Measurements from ENCODE around the gene GOLGA2.
A peak's percentile ranks its signal among the peaks of the same experiment; 100 is the strongest.

The GOLGA2 gene, protein sequence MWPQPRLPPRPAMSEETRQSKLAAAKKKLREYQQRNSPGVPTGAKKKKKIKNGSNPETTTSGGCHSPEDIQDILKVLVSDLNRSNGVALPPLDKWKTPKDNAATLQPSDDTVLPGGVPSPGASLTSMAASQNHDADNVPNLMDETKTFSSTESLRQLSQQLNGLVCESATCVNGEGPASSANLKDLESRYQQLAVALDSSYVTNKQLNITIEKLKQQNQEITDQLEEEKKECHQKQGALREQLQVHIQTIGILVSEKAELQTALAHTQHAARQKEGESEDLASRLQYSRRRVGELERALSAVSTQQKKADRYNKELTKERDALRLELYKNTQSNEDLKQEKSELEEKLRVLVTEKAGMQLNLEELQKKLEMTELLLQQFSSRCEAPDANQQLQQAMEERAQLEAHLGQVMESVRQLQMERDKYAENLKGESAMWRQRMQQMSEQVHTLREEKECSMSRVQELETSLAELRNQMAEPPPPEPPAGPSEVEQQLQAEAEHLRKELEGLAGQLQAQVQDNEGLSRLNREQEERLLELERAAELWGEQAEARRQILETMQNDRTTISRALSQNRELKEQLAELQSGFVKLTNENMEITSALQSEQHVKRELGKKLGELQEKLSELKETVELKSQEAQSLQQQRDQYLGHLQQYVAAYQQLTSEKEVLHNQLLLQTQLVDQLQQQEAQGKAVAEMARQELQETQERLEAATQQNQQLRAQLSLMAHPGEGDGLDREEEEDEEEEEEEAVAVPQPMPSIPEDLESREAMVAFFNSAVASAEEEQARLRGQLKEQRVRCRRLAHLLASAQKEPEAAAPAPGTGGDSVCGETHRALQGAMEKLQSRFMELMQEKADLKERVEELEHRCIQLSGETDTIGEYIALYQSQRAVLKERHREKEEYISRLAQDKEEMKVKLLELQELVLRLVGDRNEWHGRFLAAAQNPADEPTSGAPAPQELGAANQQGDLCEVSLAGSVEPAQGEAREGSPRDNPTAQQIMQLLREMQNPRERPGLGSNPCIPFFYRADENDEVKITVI

DNA sequence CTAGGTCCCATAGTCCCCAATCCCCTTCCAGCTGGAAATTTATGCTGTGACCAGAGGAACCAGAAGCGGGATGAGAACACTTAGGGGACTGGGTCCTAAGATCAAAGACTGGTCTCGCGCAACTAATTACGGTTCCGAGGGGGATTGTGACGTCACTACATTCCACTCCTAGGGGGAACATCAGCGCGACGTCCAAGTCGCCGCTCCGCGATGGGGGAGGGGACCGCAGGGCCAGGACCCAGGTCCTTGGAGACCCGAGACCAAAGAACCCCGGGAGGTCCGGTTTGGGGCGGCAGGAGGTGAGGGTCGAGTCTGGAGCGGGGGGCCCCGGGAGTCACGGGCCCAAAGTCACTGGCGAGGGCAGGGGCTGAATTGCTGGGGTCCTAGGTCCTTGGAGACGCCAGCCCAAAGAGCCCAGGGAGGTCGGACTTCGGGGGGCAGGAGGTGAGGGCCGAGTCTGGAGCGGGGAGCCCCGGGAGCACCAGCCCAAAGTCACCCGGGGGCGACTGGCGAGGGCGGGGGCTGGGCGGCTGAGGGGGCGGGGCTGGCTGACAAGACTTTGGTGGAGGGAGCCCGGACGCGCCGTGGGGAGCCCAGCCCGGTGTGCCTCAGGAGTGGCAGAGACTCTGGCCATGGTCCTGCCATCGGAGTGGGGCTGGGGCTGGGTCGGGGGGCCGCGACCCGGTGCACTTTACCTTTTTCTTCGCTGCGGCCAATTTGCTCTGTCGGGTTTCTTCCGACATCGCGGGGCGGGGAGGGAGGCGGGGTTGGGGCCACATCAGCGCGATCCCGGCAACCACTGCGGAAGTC is at the start of gene GOLGA2:
TSS of gene GOLGA2 (minus strand) at position 810 of the 810 bp plus-strand sequence. CDS start at position 779, 31 bp downstream.
- DNase-seq, result peak; percentile 68

DNA sequence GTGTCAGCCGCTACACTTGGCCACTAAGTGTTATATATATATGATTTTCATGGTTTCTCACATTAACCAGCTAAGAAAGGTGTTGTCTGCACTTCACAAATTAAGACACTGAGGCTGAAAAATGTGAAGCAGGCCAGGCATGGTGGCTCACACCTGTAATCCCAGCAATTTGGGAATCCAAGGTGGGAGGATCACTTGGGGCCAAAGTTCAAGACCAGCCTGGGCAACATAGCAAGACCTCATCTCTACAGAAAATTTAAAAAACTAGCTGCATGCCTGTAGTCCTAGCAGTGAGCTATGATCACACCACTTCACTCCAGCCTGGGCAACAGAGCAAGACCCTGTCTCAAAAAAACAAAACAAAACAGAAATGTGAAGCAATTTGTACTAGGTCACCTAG is 48.6 kb upstream of the GOLGA2 start:
- DNase-seq, result no peak

DNA sequence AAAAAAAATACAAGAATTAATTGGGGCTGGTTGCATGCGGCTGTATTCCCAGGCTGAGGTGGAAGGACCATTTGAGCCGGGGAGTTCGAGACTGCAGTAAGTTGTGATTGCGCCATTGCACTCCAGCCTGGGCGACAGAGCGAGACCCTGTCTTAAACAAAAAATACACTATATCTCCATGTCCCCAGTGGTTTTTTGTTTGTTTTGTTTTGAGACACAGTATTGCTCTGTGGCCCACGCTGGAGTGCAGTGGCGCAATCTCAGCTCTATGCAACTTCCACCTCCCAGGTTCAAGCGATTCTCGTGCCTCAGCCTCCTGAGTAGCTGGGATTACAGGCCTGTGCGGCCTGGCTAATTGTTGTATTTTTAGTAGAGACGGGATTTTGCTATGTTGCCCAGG is 48.0 kb upstream of the GOLGA2 start:
- no peak for DNase-seq

DNA sequence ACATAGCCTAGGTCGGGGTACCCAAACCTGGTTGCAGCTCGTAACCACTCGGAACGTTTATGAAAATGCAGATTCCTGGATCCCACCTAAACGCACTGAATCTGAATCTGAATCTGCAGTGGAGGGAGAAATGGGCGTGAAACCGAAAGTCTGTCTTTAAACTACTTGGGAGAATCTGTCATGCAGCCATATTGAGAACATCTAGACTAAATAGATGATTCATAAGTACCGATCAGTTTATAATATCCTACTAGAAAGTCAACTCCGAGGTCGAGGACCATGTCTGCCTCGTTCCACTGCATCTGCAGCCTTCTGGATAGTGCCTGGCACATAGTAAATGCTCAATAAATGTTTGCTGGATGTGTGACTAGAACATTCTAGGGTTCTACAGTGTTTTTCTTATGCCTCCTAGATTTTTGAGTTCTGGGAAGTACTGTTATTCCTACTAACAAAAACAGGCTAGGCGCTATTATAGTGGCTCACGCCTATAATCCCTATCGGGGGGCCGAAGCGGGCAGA is 47.5 kb upstream of the GOLGA2 start:
- no peak for DNase-seq

- DNase-seq, result peak; percentile 95
Observed at GRCh38 chr9:128322404-128323211, 46.8 kb upstream of the GOLGA2 start, which contains the start of the genes COQ4 and TRUB2. Gene COQ4 (plus strand): TSS chr9:128322839. CDS start chr9:128322859, 20 bp downstream. Gene TRUB2 (minus strand): TSS chr9:128322447. CDS start chr9:128322408, 39 bp downstream.

DNA sequence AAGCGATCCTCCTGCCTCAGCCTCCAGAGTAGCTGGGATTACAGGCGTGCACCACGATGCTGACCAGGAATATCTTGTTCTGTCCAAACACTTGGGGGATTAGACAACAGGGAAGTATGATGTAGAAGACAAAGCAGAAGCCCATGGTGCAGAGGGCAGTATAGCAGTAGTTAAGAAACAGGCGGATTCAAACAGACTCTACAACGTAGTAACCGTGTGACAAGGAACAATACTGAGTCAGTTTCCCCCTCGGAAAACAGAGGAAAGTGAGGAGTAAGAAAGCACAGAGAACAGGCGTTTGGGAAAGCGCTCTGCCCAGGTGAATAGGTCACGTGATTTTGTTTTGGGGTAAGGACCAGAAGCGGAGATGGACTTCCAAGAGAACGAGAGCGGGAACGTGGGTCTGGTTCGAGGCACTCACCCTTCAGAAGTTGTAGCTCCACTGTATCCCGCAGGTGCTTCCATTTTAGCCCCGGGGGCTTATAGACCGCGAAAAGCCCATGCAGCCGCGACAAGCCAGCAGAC is 46.1 kb upstream of the GOLGA2 start:
- no peak for DNase-seq

DNA sequence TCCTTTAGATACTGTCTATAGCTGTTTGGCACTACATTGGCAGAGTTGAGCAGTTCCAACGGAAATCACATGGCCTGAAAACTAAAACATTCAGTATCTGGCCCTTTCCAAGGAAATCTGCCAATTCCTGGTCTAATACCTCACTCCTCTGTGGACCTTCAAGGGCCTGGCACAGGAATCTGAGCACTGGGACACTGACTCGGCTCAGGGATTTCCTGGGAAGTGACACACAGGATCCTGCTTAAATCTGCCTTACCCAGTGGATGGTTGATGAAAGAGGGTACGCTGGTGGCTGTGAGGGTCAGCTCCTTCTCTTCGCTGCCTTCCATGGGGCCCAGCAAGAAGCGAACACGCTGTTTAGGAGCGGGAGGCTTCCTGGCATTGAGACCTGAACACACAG is 45.5 kb upstream of the GOLGA2 start:
- no peak for DNase-seq

GRCh38 chr9:128317629-128318028 is 41.8 kb upstream of the GOLGA2 start:
- DNase-seq, result no peak

DNA sequence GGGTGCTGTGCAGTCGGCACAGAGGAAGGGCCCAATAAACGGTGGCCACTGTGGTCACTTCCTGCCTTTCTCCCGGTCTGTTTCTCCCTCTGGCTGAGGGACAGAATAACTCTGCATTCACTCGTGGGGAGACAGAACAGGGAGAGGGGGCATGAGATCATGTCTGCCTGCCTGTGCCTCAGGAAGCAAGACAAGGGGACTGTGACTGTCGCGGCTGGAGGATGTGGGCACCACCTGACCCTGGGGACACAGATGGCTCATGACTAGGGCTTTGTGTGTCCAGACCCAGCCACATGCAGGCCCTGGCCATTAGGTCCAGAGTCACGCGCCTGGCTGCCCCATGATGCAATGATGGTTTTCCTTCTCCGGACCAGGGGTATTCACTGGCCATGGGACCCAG is 40.6 kb upstream of the GOLGA2 start:
- DNase-seq, result no peak

- no peak for DNase-seq
Observed at GRCh38 chr9:128314697-128315096, 38.9 kb upstream of the GOLGA2 start.

DNA sequence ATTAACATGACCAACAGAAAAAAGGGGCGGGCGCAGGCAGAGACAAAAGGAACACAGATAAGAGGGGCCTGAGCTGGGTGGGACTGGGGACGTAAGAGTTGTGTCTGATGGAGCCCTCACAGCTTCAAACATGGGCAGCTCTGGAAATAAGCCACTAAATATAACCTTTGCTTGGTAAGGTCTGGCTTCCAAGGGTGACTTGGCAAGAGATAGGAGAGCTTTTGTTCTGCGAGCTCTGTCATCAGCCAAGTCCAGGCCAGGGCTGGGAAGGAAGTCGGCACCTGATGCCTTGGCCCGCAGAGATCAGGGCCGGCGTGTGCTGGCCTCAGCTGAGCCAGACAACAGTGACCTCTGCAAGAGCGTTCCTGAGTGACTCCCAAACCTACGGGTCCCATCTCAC is 34.7 kb upstream of the GOLGA2 start:
- DNase-seq, result no peak

DNA sequence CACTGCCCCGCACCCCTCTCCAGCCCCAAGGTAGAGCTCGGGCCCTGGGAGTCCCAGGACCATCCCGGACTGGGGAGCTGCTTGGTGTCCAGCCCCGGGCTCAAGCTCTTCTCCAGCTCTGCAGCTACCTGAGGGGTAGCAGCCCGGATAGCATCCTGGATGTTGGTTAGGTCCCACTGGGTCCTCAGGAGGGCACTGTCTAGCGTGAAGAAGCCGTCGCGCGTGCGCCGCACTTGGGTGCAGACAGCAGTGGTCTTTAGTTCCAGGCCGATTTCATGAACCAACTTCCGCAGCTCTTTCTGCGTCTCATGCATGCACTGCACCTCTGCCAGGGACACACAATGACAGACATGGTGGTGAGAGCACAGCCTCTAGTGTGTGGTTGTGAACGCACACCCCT is 33.7 kb upstream of the GOLGA2 start:
- no peak for DNase-seq

DNA sequence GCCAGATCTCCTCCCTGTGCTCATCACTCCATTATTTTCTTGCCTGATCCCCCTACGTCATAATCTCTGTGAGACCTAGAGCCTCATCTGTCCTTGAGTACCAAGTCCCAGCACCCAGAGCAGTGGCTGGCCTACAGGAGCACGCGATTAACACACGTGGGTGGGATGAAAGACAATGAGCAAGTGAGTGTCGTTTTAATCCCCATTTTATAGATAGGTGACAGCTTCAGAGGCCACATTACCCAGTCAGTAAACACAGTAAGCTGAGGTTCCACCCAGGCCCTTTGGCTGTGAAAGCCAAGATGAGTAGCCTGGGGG is 29.1 kb upstream of the GOLGA2 start:
- DNase-seq, result peak; percentile 36

GRCh38 chr9:128304136-128304970 is 28.5 kb upstream of the GOLGA2 start:
- peak; percentile 28 for DNase-seq

DNA sequence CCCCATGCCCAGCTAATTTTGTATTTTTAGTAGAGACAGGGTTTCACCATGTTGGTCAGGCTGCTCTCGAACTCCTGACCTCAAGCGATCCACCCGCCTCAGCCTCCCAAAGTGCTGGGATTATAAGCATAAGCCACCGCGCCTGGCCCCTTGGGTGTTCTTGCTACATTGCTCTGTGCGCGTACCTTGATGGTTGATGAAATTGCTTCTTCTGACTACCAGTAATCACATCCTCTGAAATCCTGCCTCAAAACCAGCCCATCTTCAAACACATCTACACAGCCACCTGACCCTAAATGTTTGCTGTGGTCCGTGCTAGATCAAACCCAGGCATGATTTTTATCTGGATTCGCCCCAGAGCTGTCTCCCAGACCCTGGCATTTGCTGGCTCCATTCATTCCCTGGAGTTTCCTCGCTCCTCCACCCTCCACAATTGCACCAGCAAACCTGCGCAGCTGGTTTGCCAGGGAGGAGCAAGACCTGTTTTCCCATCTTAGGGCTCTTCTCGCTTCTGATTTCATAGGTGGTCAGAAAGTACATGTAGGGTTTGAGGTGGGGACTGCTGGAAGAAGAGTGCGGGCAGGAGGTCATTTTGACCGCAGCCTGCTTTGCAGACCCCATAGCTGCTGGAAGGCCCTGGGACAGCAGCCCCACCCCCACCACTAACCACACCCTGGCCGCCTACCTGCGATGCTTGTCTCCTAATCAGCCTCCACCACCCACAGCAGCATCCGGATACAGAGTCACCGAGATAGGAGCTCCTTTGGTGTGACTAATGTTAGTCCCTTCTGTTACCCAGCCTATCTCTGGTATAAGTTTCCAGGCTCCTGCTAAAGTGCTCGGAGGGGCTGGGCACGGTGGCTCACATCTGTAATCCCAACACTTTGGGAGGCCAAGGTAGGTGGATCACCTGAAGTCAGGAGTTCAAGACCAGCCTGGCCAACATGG is 23.0 kb upstream of the GOLGA2 start:
- DNase-seq, result no peak

GRCh38 chr9:128297221-128297773 is 21.5 kb upstream of the GOLGA2 start:
- DNase-seq, result no peak

- no peak for DNase-seq
Observed at GRCh38 chr9:128296340-128297220, 20.8 kb upstream of the GOLGA2 start.

DNA sequence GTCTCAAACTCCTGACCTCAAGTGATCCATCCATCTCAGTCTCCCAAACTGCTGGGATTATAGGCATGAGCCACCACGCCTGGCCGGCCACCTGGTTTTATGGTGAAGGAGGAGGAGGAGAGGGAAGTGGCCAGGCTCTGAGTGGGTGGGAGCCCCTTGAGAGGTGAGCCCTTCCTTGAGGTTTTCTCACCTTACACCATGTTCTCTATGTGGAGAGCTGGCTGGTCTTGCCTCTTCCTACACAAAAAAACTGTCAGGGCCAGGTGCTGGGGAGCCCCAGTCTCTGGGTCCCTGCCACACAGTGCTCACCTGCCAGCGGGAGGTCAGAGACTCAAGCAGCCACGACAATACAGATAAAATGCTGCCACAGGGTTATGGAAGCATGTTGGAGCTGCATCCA is 18.3 kb upstream of the GOLGA2 start:
- DNase-seq, result no peak
